Osteoblast (primary cell): ENCODE measurements around the gene SPARC. TPM values are rescaled to one million over a fixed set of nuclear protein-coding genes. Genes with fewer than 3 reads are reported as not detected.

Experiments used
- DNase-seq: peaks from one replicate; pipeline ENCODE4 v3.0.0; 2011; ENCODE audit warnings: low spot score, mixed read lengths; ENCODE audit not compliant: insufficient read length; ENCODE audit errors: missing footprints
- H2AFZ ChIP-seq: 2 replicates; pipeline ENCODE4 v1.6.0; 2011; ENCODE audit warnings: mild to moderate bottlenecking, low read length
- H3K27ac ChIP-seq: 2 replicates; pipeline ENCODE4 v1.5.1; 2011; ENCODE audit warnings: mild to moderate bottlenecking, low read depth, low read length, moderate library complexity
- H3K27me3 ChIP-seq: 2 replicates; pipeline ENCODE4 v1.6.0; 2012; ENCODE audit warnings: mild to moderate bottlenecking, control low read depth, inconsistent platforms, low read length, moderate library complexity; ENCODE audit not compliant: insufficient read depth
- H3K36me3 ChIP-seq: 2 replicates; pipeline ENCODE4 v1.5.1; 2011; ENCODE audit warnings: mild to moderate bottlenecking, low read length, control low read depth, moderate library complexity; ENCODE audit not compliant: insufficient read depth
- H3K4me1 ChIP-seq: 2 replicates; pipeline ENCODE4 v1.5.1; 2011; ENCODE audit warnings: mild to moderate bottlenecking, low read length, control low read depth, moderate library complexity; ENCODE audit not compliant: insufficient read depth
- H3K4me2 ChIP-seq: 2 replicates; pipeline ENCODE4 v1.6.0; 2011; ENCODE audit warnings: mild to moderate bottlenecking, low read length; ENCODE audit not compliant: insufficient read depth
- H3K4me3 ChIP-seq: fragments of 200-600 bp; sonication (generic); 3 replicates; pipeline ENCODE4 v1.5.1; 2012; ENCODE audit warnings: mild to moderate bottlenecking, low read length, inconsistent platforms; ENCODE audit not compliant: insufficient read depth
- H3K79me2 ChIP-seq: 2 replicates; pipeline ENCODE4 v1.6.0; 2012; ENCODE audit warnings: mild to moderate bottlenecking, low read length, control low read depth, inconsistent platforms; ENCODE audit not compliant: insufficient read depth
- H3K9me3 ChIP-seq: 2 replicates; pipeline ENCODE4 v1.5.1; 2011; ENCODE audit warnings: low read depth, low read length, control low read depth
- H4K20me1 ChIP-seq: 2 replicates; pipeline ENCODE4 v1.6.0; 2012; ENCODE audit warnings: mild to moderate bottlenecking, low read length, control low read depth; ENCODE audit not compliant: insufficient read depth
- CTCF ChIP-seq: IDR thresholded peaks from 2 replicates; pipeline ENCODE4 v1.5.1; 2011; ENCODE audit warnings: mild to moderate bottlenecking, low read depth, low read length, moderate library complexity; ENCODE audit errors: extremely low read depth
- total RNA-seq: library from RNA; depleted of rRNA; stranded (reverse); fragments of >200 nt; gene quantifications from 2 replicates; pipeline ENCODE4 v1.2.3, GENCODE V29; 2012

The SPARC gene
- total RNA-seq, 1 donor, result 4,046 TPM

DNA sequence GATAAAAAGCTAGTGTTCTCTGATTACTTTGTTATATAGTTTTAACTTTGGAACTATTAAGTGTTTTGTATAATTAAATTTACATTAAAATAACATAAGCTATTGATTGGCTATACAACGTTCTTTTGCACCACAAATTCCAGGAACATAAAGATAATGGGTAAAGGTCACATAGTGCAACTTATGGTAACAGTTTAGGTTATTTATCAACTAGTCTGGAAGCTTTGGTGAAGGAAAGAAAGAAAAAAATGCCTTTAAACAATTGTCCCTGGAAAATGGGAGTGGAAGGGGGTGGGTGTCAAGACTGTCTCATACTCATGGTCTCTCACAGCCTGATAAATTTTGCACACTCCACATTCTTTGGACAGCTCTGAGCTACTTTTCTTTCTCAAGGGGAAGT, 17.1 kb upstream of the SPARC start:
- Histone ChIP-seq H3K27ac (no peak overlapping the region), H3K4me1 (peaks cover 18% of the 10 kb centered on the region), H3K27me3 (no peaks in the 10 kb centered on the region), H3K79me2 (no peaks in the 10 kb centered on the region), H4K20me1 (no peaks in the 10 kb centered on the region), H3K4me2 (no peak overlapping the region), H3K36me3 (no peaks in the 10 kb centered on the region), H3K9me3 (no peaks in the 10 kb centered on the region), H2AFZ (no peak overlapping the region), H3K4me3 (no peak overlapping the region)
- TF ChIP-seq CTCF, result no peak
- no peak for DNase-seq

DNA sequence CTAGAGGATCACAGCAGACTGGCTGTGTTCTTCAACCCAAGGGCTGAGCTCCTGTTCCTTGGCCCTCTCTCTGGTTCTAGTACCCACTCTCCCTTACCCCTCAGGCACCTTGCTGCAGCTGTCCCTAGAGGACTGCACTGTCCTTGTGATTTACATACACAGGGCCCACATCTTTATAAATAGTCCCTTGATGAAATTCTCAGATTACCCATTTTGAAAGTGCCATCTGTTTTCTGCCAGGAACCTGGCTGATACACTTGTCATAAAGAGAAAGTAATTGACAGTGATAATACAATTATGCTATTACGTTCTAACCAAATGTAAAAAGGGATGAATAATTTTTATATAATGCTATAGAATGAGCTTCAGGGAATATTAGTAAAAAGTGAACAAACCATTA, 16.5 kb upstream of the SPARC start:
- Histone ChIP-seq H3K4me2 (no peak overlapping the region), H3K79me2 (no peaks in the 10 kb centered on the region), H2AFZ (no peak overlapping the region), H4K20me1 (no peaks in the 10 kb centered on the region), H3K27me3 (no peaks in the 10 kb centered on the region), H3K36me3 (no peaks in the 10 kb centered on the region), H3K9me3 (no peaks in the 10 kb centered on the region), H3K4me3 (no peak overlapping the region), H3K27ac (no peak overlapping the region), H3K4me1 (peaks cover 22% of the 10 kb centered on the region)
- no peak for TF ChIP-seq CTCF
- DNase-seq, result no peak

- Histone ChIP-seq H3K27ac (peak overlapping the region; percentile 99), H3K79me2 (no peaks in the 10 kb centered on the region), H3K9me3 (no peaks in the 10 kb centered on the region), H2AFZ (peak overlapping the region; percentile 89), H4K20me1 (no peaks in the 10 kb centered on the region), H3K4me3 (no peak overlapping the region), H3K27me3 (no peaks in the 10 kb centered on the region), H3K36me3 (no peaks in the 10 kb centered on the region), H3K4me2 (no peak overlapping the region), H3K4me1 (peaks cover 44% of the 10 kb centered on the region)
- peak; percentile 18 for DNase-seq
- no peak for TF ChIP-seq CTCF
These were observed 14.1 kb upstream of the SPARC start for GRCh38 chr5:151700820-151701219.

DNA sequence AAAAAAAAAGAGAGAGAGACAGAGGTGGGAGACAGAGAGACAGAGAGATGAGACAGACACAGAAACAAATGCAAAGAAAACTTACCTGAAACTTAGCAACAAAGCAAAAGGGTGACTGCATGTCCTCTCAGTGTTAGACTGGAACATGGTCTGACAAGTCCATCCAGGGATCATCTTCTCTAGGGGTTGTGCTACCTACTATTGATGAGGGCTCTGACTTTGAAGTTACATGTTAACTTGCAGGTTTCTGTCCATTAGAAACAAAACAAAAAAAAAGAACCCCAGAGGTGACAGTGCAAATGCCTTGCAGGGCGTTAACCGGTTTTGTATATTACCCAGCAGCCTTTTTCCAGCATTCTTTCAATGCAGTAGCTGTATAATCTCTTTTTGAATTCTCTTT, 13.6 kb upstream of the SPARC start:
- Histone ChIP-seq H3K4me2 (no peak overlapping the region), H3K4me1 (peaks cover 49% of the 10 kb centered on the region), H3K36me3 (no peaks in the 10 kb centered on the region), H2AFZ (peak overlapping the region; percentile 42), H3K27me3 (no peaks in the 10 kb centered on the region), H4K20me1 (no peaks in the 10 kb centered on the region), H3K4me3 (no peak overlapping the region), H3K9me3 (no peaks in the 10 kb centered on the region), H3K79me2 (no peaks in the 10 kb centered on the region), H3K27ac (peak overlapping the region; percentile 99)
- TF ChIP-seq CTCF, result no peak
- DNase-seq, result no peak
